ENCODE measurements around the gene MGRN1. TPM values are rescaled to one million over a fixed set of nuclear protein-coding genes. Genes with fewer than 3 reads are reported as not detected.

Gene MGRN1
- total RNA-seq, 2 experiments from 2014 or later: 74.4 to 79.5 TPM

DNA sequence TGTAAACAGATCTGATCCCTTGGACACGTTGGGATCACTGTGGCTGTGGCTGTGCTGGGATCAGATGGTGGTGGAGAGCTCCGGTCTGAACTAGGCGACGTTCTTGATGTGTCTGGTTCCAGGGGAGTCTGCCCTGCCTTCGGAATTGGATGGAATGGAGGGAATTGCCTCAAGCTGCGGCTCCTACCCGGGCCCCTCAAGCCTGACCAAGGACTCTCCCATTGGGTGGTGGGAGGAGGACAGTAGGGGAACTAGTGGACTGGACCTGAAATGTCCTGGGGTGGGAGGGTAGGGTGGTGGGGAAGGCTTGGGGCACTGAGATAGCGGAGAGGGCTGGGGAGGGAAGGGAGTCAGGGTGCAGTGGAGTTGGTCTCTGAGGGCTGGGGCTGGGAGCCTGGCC lies 6.7 kb upstream of the MGRN1 start:
- ChIA-PET CTCF (interaction anchor here (1.2 kb wide), 1 partner anchor 110 kb away, joined by 4 read pairs; no protein-coding TSS in a partner anchor), POLR2A (no interaction called here)
- H3K4me3 Mint-ChIP-seq: no peak overlapping the region
- no peaks in the 10 kb centered on the region for H3K27me3 Mint-ChIP-seq
- no peaks in the 10 kb centered on the region for H3K9me3 Mint-ChIP-seq
- no peak overlapping the region for H3K27ac Mint-ChIP-seq
- peaks cover 21% of the 10 kb centered on the region for H3K4me1 Mint-ChIP-seq
- no peaks in the 10 kb centered on the region for H3K36me3 Mint-ChIP-seq (ENCODE audit: low read depth)
- DNase-seq: no peak

DNA sequence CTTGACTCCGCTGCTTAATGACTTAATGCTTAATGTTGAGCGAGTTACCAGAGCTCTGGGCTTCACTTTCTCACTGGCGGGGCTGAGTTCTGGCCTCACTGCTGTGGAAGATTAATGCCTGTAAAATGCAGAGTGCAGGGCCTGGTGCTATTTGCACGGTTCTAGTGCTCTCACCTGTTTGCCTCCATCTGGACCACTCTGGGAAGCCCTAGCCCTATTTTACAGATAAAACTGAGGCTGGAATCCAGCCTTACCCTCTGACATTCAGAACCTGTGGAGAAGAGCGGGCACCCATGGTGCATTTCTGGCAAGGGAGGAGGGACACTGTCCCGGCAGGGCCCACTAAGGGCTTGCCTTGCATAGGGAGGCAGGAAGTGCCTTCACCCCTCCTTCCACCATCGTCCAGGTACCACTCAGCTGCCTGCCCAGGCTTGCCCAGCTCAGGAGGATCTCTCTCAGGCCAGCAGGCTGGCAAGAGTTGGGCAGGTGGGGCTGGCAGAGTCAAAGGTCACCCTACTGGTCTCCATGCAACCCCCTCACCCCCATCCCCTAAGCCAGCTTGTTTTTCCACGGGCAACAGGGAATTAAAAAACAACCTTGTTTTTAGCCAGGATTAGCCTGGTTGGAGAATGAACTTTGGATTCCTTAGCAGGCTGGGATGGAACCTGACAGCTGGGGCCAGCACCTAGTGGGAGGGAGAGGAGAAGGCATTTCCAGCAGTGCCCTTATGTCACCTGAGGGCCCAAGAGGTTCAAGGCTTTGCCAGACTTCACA lies 5.8 kb upstream of the MGRN1 start:
- POLR2A ChIA-PET: no interaction called here
- no peaks in the 10 kb centered on the region for H3K27me3 Mint-ChIP-seq
- no peak overlapping the region for H3K4me3 Mint-ChIP-seq
- no peaks in the 10 kb centered on the region for H3K9me3 Mint-ChIP-seq
- H3K36me3 Mint-ChIP-seq (ENCODE audit: low read depth): no peaks in the 10 kb centered on the region
- CTCF ChIA-PET: interaction anchor here (1.2 kb wide), 1 partner anchor 111 kb away, joined by 4 read pairs; no protein-coding TSS in a partner anchor
- no peak for DNase-seq
- H3K4me1 Mint-ChIP-seq: peaks cover 23% of the 10 kb centered on the region
- H3K27ac Mint-ChIP-seq: no peak overlapping the region

DNA sequence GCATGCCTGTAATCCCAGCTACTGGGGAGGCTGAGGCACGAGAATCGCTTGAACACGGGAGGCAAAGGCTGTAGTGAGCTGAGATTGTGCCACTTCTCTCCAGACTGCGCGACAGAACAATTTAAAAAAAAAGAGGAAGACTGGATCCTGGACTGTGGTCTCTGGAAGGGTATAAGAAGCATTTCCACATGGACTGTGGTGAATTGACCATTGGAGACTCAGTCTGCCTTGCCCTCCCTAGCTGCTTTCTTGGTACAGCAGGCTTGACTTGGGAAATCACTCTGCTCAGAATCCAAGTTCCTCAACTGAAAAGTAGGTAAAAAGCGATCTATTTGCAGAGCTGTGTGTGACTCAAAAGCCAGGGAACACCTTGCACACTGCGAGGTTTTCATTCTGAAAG lies 1.0 kb upstream of the MGRN1 start:
- peaks cover 32% of the 10 kb centered on the region for H3K4me1 Mint-ChIP-seq
- DNase-seq: no peak
- H3K9me3 Mint-ChIP-seq: no peaks in the 10 kb centered on the region
- CTCF ChIA-PET: interaction anchor here (0.8 to 2.5 kb wide), 23 partner anchors 7 to 249 kb away, joined by 3 to 40 read pairs (median 4); partner anchors contain the start of genes ANKS3, CORO7, DNAAF8 and HMOX2
- H3K27ac Mint-ChIP-seq: peak overlapping the region; percentile 100
- no peaks in the 10 kb centered on the region for H3K27me3 Mint-ChIP-seq
- H3K4me3 Mint-ChIP-seq: peak overlapping the region; percentile 81
- POLR2A ChIA-PET: interaction anchor here (0.7 to 1.2 kb wide), 2 partner anchors 117 to 118 kb away, joined by 3 to 4 read pairs; no protein-coding TSS in a partner anchor
- peaks cover 16% of the 10 kb centered on the region for H3K36me3 Mint-ChIP-seq (ENCODE audit: low read depth)

DNA sequence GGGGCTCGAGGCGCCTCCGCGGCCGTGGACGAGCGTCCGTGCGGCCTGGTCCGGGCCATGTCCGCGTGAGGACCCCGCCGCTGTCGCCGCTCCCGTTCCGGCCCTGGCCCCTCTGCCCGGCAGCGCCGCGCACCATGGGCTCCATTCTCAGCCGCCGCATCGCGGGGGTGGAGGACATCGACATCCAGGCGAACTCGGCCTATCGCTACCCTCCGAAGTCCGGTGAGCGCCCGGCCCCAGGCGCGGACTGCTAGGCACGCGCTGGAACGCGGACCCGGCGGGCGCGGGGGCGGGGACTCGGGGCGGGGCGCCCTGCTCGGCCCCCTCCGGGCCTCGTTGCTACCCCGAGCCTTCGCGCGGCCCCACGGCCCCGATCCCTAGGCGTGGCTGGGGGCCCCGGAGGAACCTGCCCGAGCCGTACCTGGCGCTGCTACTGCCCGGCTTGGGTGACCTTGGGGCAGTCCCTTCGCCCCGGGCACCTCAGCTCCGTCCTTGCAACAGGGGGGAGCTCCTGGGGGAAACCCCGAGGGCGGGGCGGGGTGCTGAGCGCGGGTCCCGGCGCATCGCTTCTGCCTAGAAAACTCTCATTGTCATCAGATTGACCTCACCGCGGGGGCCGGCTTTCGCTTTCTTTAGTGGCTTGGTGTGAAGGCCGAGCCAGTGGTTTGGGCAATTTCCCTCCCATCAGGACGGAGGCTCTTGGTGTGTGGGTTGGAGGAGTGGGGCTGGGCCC lies 367 bp downstream of the MGRN1 start:
- H3K36me3 Mint-ChIP-seq (ENCODE audit: low read depth): peaks cover 20% of the 10 kb centered on the region
- H3K9me3 Mint-ChIP-seq: no peaks in the 10 kb centered on the region
- H3K4me1 Mint-ChIP-seq: peaks cover 36% of the 10 kb centered on the region
- ChIA-PET POLR2A (interaction anchor here (1.2 kb wide), 1 partner anchor 118 kb away, joined by 3 read pairs; no protein-coding TSS in a partner anchor), CTCF (interaction anchor here (0.6 to 2.5 kb wide), 29 partner anchors 8 to 331 kb away, joined by 3 to 40 read pairs (median 4); partner anchors contain the start of genes ANKS3, CORO7, DNAAF8 and NMRAL1)
- peak overlapping the region; percentile 92 for H3K27ac Mint-ChIP-seq
- no peaks in the 10 kb centered on the region for H3K27me3 Mint-ChIP-seq
- DNase-seq: peak; percentile 72
- peak overlapping the region; percentile 90 for H3K4me3 Mint-ChIP-seq

DNA sequence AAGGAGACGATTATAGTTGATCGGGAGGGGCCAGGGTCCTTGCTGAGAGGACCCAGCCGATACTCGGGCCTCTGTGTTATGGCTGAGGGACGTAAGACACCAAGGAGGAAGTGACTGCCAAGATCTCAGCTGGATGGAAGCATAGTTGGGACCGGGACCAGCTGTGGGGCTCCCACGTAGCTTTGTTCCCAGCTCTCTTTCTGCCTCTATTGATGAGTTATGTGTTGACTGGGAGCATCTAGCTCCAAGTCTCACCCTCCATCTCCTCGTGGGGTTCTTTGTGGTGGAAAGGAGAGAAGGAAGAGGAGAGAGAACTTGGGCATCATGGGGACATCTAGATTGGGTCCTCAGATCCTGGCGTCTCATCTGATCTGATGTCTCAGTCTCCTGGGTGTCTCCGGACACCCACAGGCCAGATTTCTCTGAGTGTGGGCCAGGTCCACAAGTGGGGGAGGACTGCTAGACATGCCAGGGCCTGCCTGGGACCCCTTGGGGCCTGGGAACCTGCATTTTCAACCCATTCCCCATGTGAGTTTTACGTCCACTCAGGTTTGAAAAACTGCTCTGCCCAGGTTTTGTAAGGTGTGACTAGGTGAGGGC lies 1.0 kb downstream of the MGRN1 start:
- H3K4me1 Mint-ChIP-seq: peaks cover 36% of the 10 kb centered on the region
- no peaks in the 10 kb centered on the region for H3K9me3 Mint-ChIP-seq
- CTCF ChIA-PET: interaction anchor here (0.6 to 2.1 kb wide), 6 partner anchors 9 to 330 kb away, joined by 3 to 5 read pairs (median 4); no protein-coding TSS in a partner anchor

DNA sequence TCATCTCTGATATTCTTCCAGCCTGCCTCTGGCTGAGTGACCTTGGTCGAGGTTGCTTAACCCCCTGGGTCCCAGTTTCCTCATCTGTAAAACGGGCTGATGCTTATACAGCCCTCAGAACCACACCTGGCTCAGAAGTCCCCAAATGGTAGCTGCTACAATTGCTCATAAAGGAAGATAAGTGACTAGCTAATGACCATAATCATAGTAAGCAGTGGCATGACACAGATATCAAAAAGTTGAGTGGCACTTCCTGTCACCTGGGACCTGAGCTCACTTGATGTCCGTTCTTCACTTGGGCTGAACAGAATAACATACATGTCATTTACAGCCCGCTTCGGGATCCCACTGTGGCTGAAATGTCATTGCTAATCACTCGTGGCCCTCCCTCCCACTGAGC lies 1.8 kb downstream of the MGRN1 start:
- peaks cover 40% of the 10 kb centered on the region for H3K4me1 Mint-ChIP-seq
- peak overlapping the region; percentile 90 for H3K4me3 Mint-ChIP-seq
- H3K27me3 Mint-ChIP-seq: no peaks in the 10 kb centered on the region
- H3K27ac Mint-ChIP-seq: peak overlapping the region; percentile 92
- DNase-seq: no peak
- ChIA-PET POLR2A (interaction anchor here (0.5 to 0.8 kb wide), 2 partner anchors 10 to 20 kb away, joined by 3 to 5 read pairs; no protein-coding TSS in a partner anchor), CTCF (interaction anchor here (0.6 to 2.1 kb wide), 5 partner anchors 10 to 170 kb away, joined by 3 to 5 read pairs (median 3); no protein-coding TSS in a partner anchor)
- H3K9me3 Mint-ChIP-seq: peaks cover 4% of the 10 kb centered on the region
- peaks cover 27% of the 10 kb centered on the region for H3K36me3 Mint-ChIP-seq (ENCODE audit: low read depth)

More for the DNA sequence above, 1.0 kb downstream of the MGRN1 start:
- peaks cover 20% of the 10 kb centered on the region for H3K36me3 Mint-ChIP-seq (ENCODE audit: low read depth)
- peak overlapping the region; percentile 90 for H3K4me3 Mint-ChIP-seq
- peak overlapping the region; percentile 92 for H3K27ac Mint-ChIP-seq
- no peaks in the 10 kb centered on the region for H3K27me3 Mint-ChIP-seq
- POLR2A ChIA-PET: no interaction called here
- no peak for DNase-seq

DNA sequence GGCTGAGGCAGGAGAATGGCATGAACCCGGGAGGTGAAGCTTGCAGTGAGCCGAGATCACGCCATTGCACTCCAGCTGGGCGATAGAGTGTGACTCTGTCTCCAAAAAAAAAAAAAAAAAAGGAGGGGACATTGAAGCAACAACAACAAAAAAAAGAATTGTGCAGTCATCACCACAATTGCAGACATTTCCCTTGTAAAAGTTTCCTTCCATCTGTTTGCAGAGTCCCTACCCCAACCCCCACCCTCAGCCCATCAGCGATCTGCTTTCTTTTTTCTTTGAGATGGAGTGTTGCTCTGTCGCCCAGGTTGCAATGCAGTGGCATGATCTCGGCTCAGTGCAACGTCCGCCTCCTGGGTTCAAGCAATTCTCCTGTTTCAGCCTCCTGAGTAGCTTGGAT lies 3.7 kb downstream of the MGRN1 start:
- ChIA-PET CTCF (interaction anchor here (1.0 kb wide), 1 partner anchor 120 kb away, joined by 3 read pairs; no protein-coding TSS in a partner anchor), POLR2A (no interaction called here)
- H3K4me1 Mint-ChIP-seq: peaks cover 41% of the 10 kb centered on the region
- no peak overlapping the region for H3K4me3 Mint-ChIP-seq
- H3K9me3 Mint-ChIP-seq: peaks cover 5% of the 10 kb centered on the region
- no peaks in the 10 kb centered on the region for H3K27me3 Mint-ChIP-seq
- DNase-seq: no peak
- no peak overlapping the region for H3K27ac Mint-ChIP-seq
- H3K36me3 Mint-ChIP-seq (ENCODE audit: low read depth): peaks cover 30% of the 10 kb centered on the region

DNA sequence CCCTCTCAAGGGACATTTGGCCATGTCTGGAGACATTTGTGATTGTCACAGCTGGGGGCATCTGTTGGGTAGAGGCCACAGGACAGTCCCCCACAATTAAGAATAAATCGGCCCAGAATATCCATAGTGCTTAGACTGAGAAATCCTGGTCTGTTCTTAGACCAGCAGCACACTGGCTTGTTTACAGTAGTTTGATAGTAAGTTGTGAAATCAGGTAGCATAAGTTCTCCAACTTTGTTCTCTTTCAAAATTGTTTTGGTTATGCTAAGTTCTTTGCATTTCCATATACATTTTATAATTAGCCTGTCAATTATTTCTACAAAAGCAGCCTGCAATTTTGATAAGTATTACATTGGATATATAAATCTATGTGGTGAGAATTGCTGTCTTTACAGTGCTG lies 6.8 kb downstream of the MGRN1 start:
- POLR2A ChIA-PET: no interaction called here
- DNase-seq: no peak
- Mint-ChIP-seq H3K9me3 (peaks cover 5% of the 10 kb centered on the region), H3K4me3 (no peak overlapping the region), H3K27ac (no peak overlapping the region), H3K36me3 (ENCODE audit: low read depth) (peaks cover 29% of the 10 kb centered on the region), H3K4me1 (peaks cover 18% of the 10 kb centered on the region), H3K27me3 (no peaks in the 10 kb centered on the region)
- CTCF ChIA-PET: interaction anchor here (1.6 to 7.6 kb wide), 2 partner anchors 7 to 19 kb away, joined by 4 to 40 read pairs; partner anchors contain the start of gene MGRN1

DNA sequence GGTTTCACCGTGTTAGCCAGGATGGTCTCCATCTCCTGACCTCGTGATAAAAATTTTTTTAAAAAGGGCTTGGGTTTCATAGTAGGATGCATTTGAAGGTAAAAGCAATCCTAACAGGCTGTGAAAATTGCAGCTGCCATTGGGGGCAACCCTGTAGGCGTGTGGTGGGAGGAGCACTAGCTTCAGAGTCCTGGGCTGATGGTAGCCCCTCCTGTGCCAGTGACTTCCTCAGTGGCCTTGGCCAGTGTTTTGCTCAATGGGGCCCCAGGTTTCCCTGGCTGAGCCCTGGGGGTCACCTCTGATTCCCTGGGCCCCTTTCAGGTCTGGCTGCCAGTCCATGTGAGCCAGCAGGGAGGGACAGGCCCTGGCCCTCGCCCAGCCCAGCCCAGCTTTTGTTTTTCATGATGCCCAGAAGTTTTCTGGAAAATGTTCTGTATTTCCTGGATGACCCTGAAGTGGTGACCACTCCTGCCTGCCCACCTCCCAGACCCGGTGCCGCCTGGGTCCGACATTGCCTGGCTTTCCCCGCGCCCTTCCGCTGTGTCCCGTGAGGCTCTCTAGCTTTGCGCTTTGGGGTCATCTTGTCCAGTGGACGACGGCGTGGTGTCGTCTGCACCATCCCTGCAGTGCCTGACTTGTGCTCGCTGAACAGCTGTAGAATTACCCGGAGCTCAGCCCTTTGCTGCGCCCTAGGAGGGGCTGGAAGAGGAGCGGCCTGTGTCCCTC lies 9.4 kb downstream of the MGRN1 start:
- Mint-ChIP-seq H3K27ac (peak overlapping the region; percentile 25), H3K36me3 (ENCODE audit: low read depth) (peaks cover 18% of the 10 kb centered on the region), H3K9me3 (peaks cover 5% of the 10 kb centered on the region), H3K4me3 (no peak overlapping the region), H3K4me1 (peaks cover 11% of the 10 kb centered on the region), H3K27me3 (no peaks in the 10 kb centered on the region)
- ChIA-PET CTCF (interaction anchor here (0.6 to 7.6 kb wide), 4 partner anchors 10 to 1758 kb away, joined by 3 to 40 read pairs (median 4); partner anchors contain the start of gene MGRN1), POLR2A (no interaction called here)
- no peak for DNase-seq

DNA sequence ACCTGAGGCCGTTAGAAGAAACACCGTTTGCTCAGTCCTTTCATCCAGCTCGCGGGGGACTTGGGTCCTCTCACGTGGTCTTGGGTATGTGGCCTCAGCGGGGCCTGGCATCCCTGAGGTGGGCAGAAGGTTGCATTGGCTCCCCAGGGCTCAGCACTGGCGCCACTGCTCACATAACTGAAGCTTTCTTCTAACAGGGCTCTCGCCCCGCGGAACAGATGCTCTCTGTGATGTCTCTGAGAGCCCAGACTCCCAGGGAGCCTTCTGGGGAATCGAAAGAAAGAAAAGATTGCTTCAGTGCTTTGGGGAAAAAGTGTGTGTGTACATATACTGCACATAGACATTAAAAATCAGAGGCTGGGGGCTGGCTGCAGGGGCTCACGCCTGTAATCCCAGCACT lies 10.1 kb downstream of the MGRN1 start:
- H3K36me3 Mint-ChIP-seq (ENCODE audit: low read depth): peaks cover 16% of the 10 kb centered on the region
- no peak for DNase-seq
- no peak overlapping the region for H3K4me3 Mint-ChIP-seq
- H3K27me3 Mint-ChIP-seq: no peaks in the 10 kb centered on the region
- peaks cover 13% of the 10 kb centered on the region for H3K4me1 Mint-ChIP-seq
- peaks cover 5% of the 10 kb centered on the region for H3K9me3 Mint-ChIP-seq
- H3K27ac Mint-ChIP-seq: no peak overlapping the region
- ChIA-PET POLR2A (no interaction called here), CTCF (interaction anchor here (0.7 to 7.6 kb wide), 3 partner anchors 11 to 339 kb away, joined by 3 to 40 read pairs (median 6); partner anchors contain the start of gene MGRN1)

DNA sequence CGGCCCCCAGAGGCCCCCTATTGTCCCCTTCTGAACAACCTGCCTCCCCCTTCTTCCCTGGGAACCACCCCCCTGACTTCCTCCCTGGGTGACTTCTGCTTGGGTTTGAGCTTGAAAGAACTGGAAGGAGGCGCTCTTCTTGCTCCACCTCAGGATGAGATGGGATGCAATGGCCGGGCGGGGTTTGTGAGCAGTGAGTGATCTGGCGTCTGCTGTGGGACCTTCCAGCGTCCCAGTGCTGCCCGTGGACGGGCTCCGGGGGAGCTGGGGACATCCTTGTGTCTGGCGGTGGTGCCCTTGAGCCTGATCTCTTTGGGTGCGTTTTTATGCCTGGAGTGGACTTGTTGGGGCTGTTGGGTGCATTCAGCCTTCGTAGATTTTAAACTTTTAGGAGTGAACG lies 11.6 kb downstream of the MGRN1 start:
- Mint-ChIP-seq H3K27ac (no peak overlapping the region), H3K4me3 (no peak overlapping the region), H3K36me3 (ENCODE audit: low read depth) (peaks cover 10% of the 10 kb centered on the region), H3K9me3 (peaks cover 3% of the 10 kb centered on the region), H3K4me1 (peaks cover 20% of the 10 kb centered on the region), H3K27me3 (no peaks in the 10 kb centered on the region)
- CTCF ChIA-PET: interaction anchor here (0.9 to 7.6 kb wide), 4 partner anchors 10 to 20 kb away, joined by 3 to 40 read pairs (median 4); partner anchors contain the start of gene MGRN1
- POLR2A ChIA-PET: interaction anchor here (0.6 kb wide), 1 partner anchor 10 kb away, joined by 5 read pairs; no protein-coding TSS in a partner anchor
- DNase-seq: no peak
